HCT116 (cell line): ENCODE measurements around the gene MAPK8.

ENCODE experiments used
- CTCF ChIP-seq, 3 experiments: fragments of 200-600 bp in 1 of 3; sonication (generic) in 1 of 3; IDR thresholded peaks in 2 of 3; conservative IDR thresholded peaks in 1 of 3; 2 replicates each; pipeline ENCODE4 v1.5.1; 2012 to 2017; ENCODE audit warnings: low read depth in 2 of 3, low read length in 2 of 3, antibody characterized with exemption in 1 of 3, borderline replicate concordance in 1 of 3, control low read depth in 1 of 3, mild to moderate bottlenecking in 1 of 3, mixed read lengths in 1 of 3, mixed run types in 1 of 3, moderate library complexity in 1 of 3; ENCODE audit not compliant: insufficient read depth in 1 of 3
- MAX ChIP-seq: IDR thresholded peaks from 2 replicates; pipeline ENCODE4 v1.6.1; 2012

GRCh38 chr10:48468130-48468790, 161.8 kb downstream of the MAPK8 start:
- TF ChIP-seq CTCF (IDR thresholded peaks at IDR 0.05 in 2 of 3, conservative IDR thresholded peaks at IDR 0.05 in 1 of 3; ENCODE audit: borderline replicate concordance in 1 of 3, insufficient read depth in 1 of 3, low read depth in 2 of 3, low read length in 2 of 3) (no peak), MAX (no peak)
